Measurements from ENCODE around the gene OPCML.
A peak's percentile ranks its signal among the peaks of the same experiment; 100 is the strongest.

OPCML gene

GRCh38 chr11:133271871-133272776 lies 260.2 kb downstream of the OPCML start:
- Mint-ChIP-seq H3K9me3 (peaks cover 6% of the 10 kb centered on the region), H3K36me3 (ENCODE audit: low read depth) (no peaks in the 10 kb centered on the region), H3K4me1 (ENCODE audit: low read depth) (no peaks in the 10 kb centered on the region), H3K4me3 (no peak overlapping the region), H3K27ac (no peak overlapping the region), H3K27me3 (ENCODE audit: low read depth) (no peaks in the 10 kb centered on the region)
- DNase-seq (ENCODE audit: low spot score) = no peak

- Mint-ChIP-seq H3K9me3 (peaks cover 6% of the 10 kb centered on the region), H3K36me3 (ENCODE audit: low read depth) (no peaks in the 10 kb centered on the region), H3K4me3 (no peak overlapping the region), H3K27ac (no peak overlapping the region), H3K27me3 (ENCODE audit: low read depth) (no peaks in the 10 kb centered on the region), H3K4me1 (ENCODE audit: low read depth) (no peaks in the 10 kb centered on the region)
- no peak for DNase-seq (ENCODE audit: low spot score)
These were observed 261.1 kb downstream of the OPCML start for GRCh38 chr11:133271206-133271605.

GRCh38 chr11:133269267-133269666 lies 263.0 kb downstream of the OPCML start:
- H3K4me3 Mint-ChIP-seq = peak overlapping the region; percentile 15
- H3K36me3 Mint-ChIP-seq (ENCODE audit: low read depth) = no peaks in the 10 kb centered on the region
- no peaks in the 10 kb centered on the region for H3K27me3 Mint-ChIP-seq (ENCODE audit: low read depth)
- DNase-seq (ENCODE audit: low spot score) = peak; percentile 19
- no peaks in the 10 kb centered on the region for H3K4me1 Mint-ChIP-seq (ENCODE audit: low read depth)
- H3K27ac Mint-ChIP-seq = no peak overlapping the region
- peaks cover 6% of the 10 kb centered on the region for H3K9me3 Mint-ChIP-seq

- H3K27me3 Mint-ChIP-seq (ENCODE audit: low read depth) = no peaks in the 10 kb centered on the region
- H3K27ac Mint-ChIP-seq = no peak overlapping the region
- no peak overlapping the region for H3K4me3 Mint-ChIP-seq
- H3K9me3 Mint-ChIP-seq = peaks cover 6% of the 10 kb centered on the region
- no peaks in the 10 kb centered on the region for H3K4me1 Mint-ChIP-seq (ENCODE audit: low read depth)
- no peak for DNase-seq (ENCODE audit: low spot score)
- no peaks in the 10 kb centered on the region for H3K36me3 Mint-ChIP-seq (ENCODE audit: low read depth)
These were observed 265.3 kb downstream of the OPCML start for GRCh38 chr11:133266986-133267385.

GRCh38 chr11:133265530-133266035 lies 266.7 kb downstream of the OPCML start:
- Mint-ChIP-seq H3K4me1 (ENCODE audit: low read depth) (no peaks in the 10 kb centered on the region), H3K9me3 (peaks cover 6% of the 10 kb centered on the region), H3K27ac (no peak overlapping the region), H3K4me3 (no peak overlapping the region), H3K36me3 (ENCODE audit: low read depth) (no peaks in the 10 kb centered on the region), H3K27me3 (ENCODE audit: low read depth) (no peaks in the 10 kb centered on the region)
- no peak for DNase-seq (ENCODE audit: low spot score)

- DNase-seq (ENCODE audit: low spot score) = no peak
- Mint-ChIP-seq H3K36me3 (ENCODE audit: low read depth) (no peaks in the 10 kb centered on the region), H3K27me3 (ENCODE audit: low read depth) (no peaks in the 10 kb centered on the region), H3K4me1 (ENCODE audit: low read depth) (no peaks in the 10 kb centered on the region), H3K4me3 (no peak overlapping the region), H3K27ac (no peak overlapping the region), H3K9me3 (peaks cover 12% of the 10 kb centered on the region)
These were observed 269.0 kb downstream of the OPCML start for GRCh38 chr11:133263332-133263731.

- Mint-ChIP-seq H3K27ac (no peak overlapping the region), H3K4me1 (ENCODE audit: low read depth) (no peaks in the 10 kb centered on the region), H3K4me3 (no peak overlapping the region), H3K9me3 (peaks cover 6% of the 10 kb centered on the region), H3K27me3 (ENCODE audit: low read depth) (no peaks in the 10 kb centered on the region), H3K36me3 (ENCODE audit: low read depth) (no peaks in the 10 kb centered on the region)
- DNase-seq (ENCODE audit: low spot score) = no peak
These were observed 273.6 kb downstream of the OPCML start for GRCh38 chr11:133258751-133259150.

- Mint-ChIP-seq H3K36me3 (ENCODE audit: low read depth) (no peaks in the 10 kb centered on the region), H3K4me1 (ENCODE audit: low read depth) (no peaks in the 10 kb centered on the region), H3K4me3 (no peak overlapping the region), H3K9me3 (peaks cover under 1% of the 10 kb centered on the region), H3K27me3 (ENCODE audit: low read depth) (no peaks in the 10 kb centered on the region), H3K27ac (no peak overlapping the region)
- no peak for DNase-seq (ENCODE audit: low spot score)
These were observed 277.7 kb downstream of the OPCML start for GRCh38 chr11:133254601-133255000.

GRCh38 chr11:133253570-133253969 lies 278.7 kb downstream of the OPCML start:
- Mint-ChIP-seq H3K4me3 (no peak overlapping the region), H3K9me3 (no peaks in the 10 kb centered on the region), H3K36me3 (ENCODE audit: low read depth) (no peaks in the 10 kb centered on the region), H3K4me1 (ENCODE audit: low read depth) (no peaks in the 10 kb centered on the region), H3K27ac (no peak overlapping the region), H3K27me3 (ENCODE audit: low read depth) (no peaks in the 10 kb centered on the region)
- no peak for DNase-seq (ENCODE audit: low spot score)

GRCh38 chr11:133251841-133252240 lies 280.5 kb downstream of the OPCML start:
- no peak for DNase-seq (ENCODE audit: low spot score)
- no peaks in the 10 kb centered on the region for H3K36me3 Mint-ChIP-seq (ENCODE audit: low read depth)
- no peaks in the 10 kb centered on the region for H3K4me1 Mint-ChIP-seq (ENCODE audit: low read depth)
- no peak overlapping the region for H3K27ac Mint-ChIP-seq
- H3K9me3 Mint-ChIP-seq = no peaks in the 10 kb centered on the region
- no peak overlapping the region for H3K4me3 Mint-ChIP-seq
- no peaks in the 10 kb centered on the region for H3K27me3 Mint-ChIP-seq (ENCODE audit: low read depth)

- no peaks in the 10 kb centered on the region for H3K9me3 Mint-ChIP-seq
- no peak for DNase-seq (ENCODE audit: low spot score)
- H3K4me1 Mint-ChIP-seq (ENCODE audit: low read depth) = no peaks in the 10 kb centered on the region
- H3K4me3 Mint-ChIP-seq = no peak overlapping the region
- H3K36me3 Mint-ChIP-seq (ENCODE audit: low read depth) = no peaks in the 10 kb centered on the region
- H3K27ac Mint-ChIP-seq = no peak overlapping the region
- H3K27me3 Mint-ChIP-seq (ENCODE audit: low read depth) = no peaks in the 10 kb centered on the region
These were observed 282.8 kb downstream of the OPCML start for GRCh38 chr11:133249530-133249929.

GRCh38 chr11:133249065-133249464 lies 283.2 kb downstream of the OPCML start:
- Mint-ChIP-seq H3K4me1 (ENCODE audit: low read depth) (no peaks in the 10 kb centered on the region), H3K9me3 (no peaks in the 10 kb centered on the region)

GRCh38 chr11:133243832-133244231 lies 288.5 kb downstream of the OPCML start:
- no peak overlapping the region for H3K4me3 Mint-ChIP-seq
- no peak for DNase-seq (ENCODE audit: low spot score)
- no peak overlapping the region for H3K27ac Mint-ChIP-seq
- H3K27me3 Mint-ChIP-seq (ENCODE audit: low read depth) = no peaks in the 10 kb centered on the region
- H3K4me1 Mint-ChIP-seq (ENCODE audit: low read depth) = no peaks in the 10 kb centered on the region
- no peaks in the 10 kb centered on the region for H3K9me3 Mint-ChIP-seq
- H3K36me3 Mint-ChIP-seq (ENCODE audit: low read depth) = no peaks in the 10 kb centered on the region

More at GRCh38 chr11:133249065-133249464, 283.2 kb downstream of the OPCML start:
- no peak for DNase-seq (ENCODE audit: low spot score)
- Mint-ChIP-seq H3K36me3 (ENCODE audit: low read depth) (no peaks in the 10 kb centered on the region), H3K27me3 (ENCODE audit: low read depth) (no peaks in the 10 kb centered on the region), H3K4me3 (no peak overlapping the region), H3K27ac (no peak overlapping the region)

- Mint-ChIP-seq H3K27ac (no peak overlapping the region), H3K36me3 (ENCODE audit: low read depth) (no peaks in the 10 kb centered on the region), H3K4me3 (no peak overlapping the region), H3K9me3 (no peaks in the 10 kb centered on the region), H3K27me3 (ENCODE audit: low read depth) (no peaks in the 10 kb centered on the region), H3K4me1 (ENCODE audit: low read depth) (no peaks in the 10 kb centered on the region)
- no peak for DNase-seq (ENCODE audit: low spot score)
These were observed 291.2 kb downstream of the OPCML start for GRCh38 chr11:133240908-133241655.
